Neutrophil (primary cell): Measurements from ENCODE around the gene DLEC1.
"Not testable (repeated sequence)": the region's sequence is repeated elsewhere in the genome, so short reads cannot be mapped to it uniquely, and the experiment has no call there.

ENCODE experiments used
- H3K27ac ChIP-seq: fragments of 200-600 bp; sonication (generic); 2 replicates; pipeline ENCODE4 v1.5.1; 2016; ENCODE audit warnings: mild to moderate bottlenecking, moderate library complexity
- H3K27me3 ChIP-seq: fragments of 200-600 bp; sonication (generic); 2 replicates; pipeline ENCODE4 v1.6.0; 2016; ENCODE audit warnings: mild to moderate bottlenecking
- H3K36me3 ChIP-seq: fragments of 200-600 bp; sonication (generic); 2 replicates; pipeline ENCODE4 v1.5.1; 2017
- H3K4me1 ChIP-seq, 2 experiments: fragments of 200-600 bp in 1 of 2; sonication (generic) in 1 of 2; 1 replicate in 1 of 2; 2 replicates in 1 of 2; pipeline versions ENCODE4 v1.5.1 to v1.6.1; 2013 to 2016; ENCODE audit warnings: low read depth in 1 of 2, low read length in 1 of 2, mild to moderate bottlenecking in 1 of 2, moderate library complexity in 1 of 2; ENCODE audit not compliant: control insufficient read depth in 1 of 2, insufficient read depth in 1 of 2
- H3K4me3 ChIP-seq, 2 experiments: fragments of 200-600 bp in 1 of 2; sonication (generic) in 1 of 2; 1 replicate in 1 of 2; 2 replicates in 1 of 2; pipeline ENCODE4 v1.5.1; 2013 to 2016; ENCODE audit warnings: low read depth in 1 of 2, low read length in 1 of 2, mild to moderate bottlenecking in 1 of 2, moderate library complexity in 1 of 2
- H3K9me3 ChIP-seq: fragments of 200-600 bp; sonication (generic); 2 replicates; pipeline ENCODE4 v1.5.1; 2016
- TF ChIP-seq, protein P1 (sequence below): fragments of 200-600 bp; sonication (generic); IDR thresholded peaks from 2 replicates; pipeline ENCODE4 v1.5.1; 2016; ENCODE audit warnings: antibody characterized with exemption

Gene DLEC1

DNA sequence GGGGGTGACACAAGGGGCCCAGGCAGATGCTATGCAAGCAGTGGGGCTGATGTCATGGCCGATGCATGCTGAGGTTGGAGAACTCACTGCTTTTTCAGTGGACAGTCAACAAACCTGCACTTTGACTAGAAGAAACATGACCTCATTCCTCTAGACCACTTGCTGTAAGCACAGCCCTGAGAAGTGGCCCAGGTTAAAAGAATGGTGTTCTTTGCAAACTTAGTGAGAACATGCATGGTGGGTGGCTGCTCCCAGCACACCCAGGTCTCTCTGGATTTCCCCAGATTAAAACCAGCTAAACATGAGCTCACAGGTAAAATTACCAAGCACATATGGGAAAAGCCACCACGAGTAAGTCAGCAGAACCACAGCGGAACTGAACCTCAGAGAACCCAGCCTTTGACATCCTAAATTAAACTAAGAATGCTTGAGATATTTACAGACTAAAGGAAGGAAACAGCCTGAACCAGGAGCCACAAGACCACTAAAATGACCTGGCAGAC is 15.5 kb downstream of the DLEC1 start:
- Histone ChIP-seq H3K36me3 (no peaks in the 10 kb centered on the region), H3K4me3 (no peak overlapping the region), H3K9me3 (no peaks in the 10 kb centered on the region), H3K27me3 (no peaks in the 10 kb centered on the region), H3K4me1 (no peaks in the 10 kb centered on the region), H3K27ac (no peak overlapping the region)
- TF ChIP-seq, protein P1, sequence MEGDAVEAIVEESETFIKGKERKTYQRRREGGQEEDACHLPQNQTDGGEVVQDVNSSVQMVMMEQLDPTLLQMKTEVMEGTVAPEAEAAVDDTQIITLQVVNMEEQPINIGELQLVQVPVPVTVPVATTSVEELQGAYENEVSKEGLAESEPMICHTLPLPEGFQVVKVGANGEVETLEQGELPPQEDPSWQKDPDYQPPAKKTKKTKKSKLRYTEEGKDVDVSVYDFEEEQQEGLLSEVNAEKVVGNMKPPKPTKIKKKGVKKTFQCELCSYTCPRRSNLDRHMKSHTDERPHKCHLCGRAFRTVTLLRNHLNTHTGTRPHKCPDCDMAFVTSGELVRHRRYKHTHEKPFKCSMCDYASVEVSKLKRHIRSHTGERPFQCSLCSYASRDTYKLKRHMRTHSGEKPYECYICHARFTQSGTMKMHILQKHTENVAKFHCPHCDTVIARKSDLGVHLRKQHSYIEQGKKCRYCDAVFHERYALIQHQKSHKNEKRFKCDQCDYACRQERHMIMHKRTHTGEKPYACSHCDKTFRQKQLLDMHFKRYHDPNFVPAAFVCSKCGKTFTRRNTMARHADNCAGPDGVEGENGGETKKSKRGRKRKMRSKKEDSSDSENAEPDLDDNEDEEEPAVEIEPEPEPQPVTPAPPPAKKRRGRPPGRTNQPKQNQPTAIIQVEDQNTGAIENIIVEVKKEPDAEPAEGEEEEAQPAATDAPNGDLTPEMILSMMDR = no peak

DNA sequence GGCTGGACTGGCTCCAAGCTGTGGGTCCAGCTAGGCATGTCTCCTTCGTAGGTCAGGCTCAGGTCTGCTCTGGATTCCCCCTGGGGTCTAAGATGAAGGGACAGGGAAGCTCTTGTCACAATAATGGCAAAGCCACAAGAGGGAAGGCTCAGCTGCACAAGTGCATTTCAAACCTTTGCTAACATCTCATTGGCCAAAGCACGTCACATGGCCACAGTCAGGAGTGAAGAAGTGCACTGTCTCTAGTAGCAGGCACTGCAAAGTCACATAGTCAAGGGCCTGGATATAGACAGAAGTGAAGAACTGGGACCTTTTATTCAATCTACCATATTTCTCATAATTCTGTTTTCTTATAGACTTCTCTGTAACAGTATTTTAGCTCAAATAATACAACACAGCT is 20.1 kb downstream of the DLEC1 start:
- H3K4me1 ChIP-seq = no peaks in the 10 kb centered on the region
- no peak overlapping the region for H3K4me3 ChIP-seq
- no peaks in the 10 kb centered on the region for H3K27me3 ChIP-seq
- H3K27ac ChIP-seq = no peak overlapping the region
- no peaks in the 10 kb centered on the region for H3K36me3 ChIP-seq
- TF ChIP-seq, protein P1 = no peak
- H3K9me3 ChIP-seq = no peaks in the 10 kb centered on the region

DNA sequence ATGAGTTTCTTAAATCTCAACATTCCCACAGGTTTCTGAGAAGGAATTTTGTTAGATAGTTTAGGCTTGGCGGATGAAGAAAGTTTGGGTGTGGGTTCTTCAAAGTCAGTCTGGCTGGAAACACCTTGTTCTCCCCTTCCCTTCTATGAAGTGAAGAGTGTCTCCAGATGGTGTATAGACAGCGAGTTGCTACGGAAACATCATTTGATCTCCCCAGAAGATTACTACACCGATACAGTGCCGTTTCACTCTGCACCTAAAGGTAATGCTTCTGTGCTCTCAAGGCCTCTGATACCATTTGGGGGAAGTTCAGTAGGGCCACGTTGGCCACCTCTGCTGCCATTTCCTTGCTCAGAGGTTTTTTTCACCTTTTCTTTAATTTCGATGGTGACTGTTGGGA is 20.6 kb downstream of the DLEC1 start:
- no peaks in the 10 kb centered on the region for H3K9me3 ChIP-seq
- H3K27ac ChIP-seq = no peak overlapping the region
- no peaks in the 10 kb centered on the region for H3K4me1 ChIP-seq
- no peaks in the 10 kb centered on the region for H3K36me3 ChIP-seq
- no peaks in the 10 kb centered on the region for H3K27me3 ChIP-seq
- H3K4me3 ChIP-seq = no peak overlapping the region
- TF ChIP-seq, protein P1 = no peak

DNA sequence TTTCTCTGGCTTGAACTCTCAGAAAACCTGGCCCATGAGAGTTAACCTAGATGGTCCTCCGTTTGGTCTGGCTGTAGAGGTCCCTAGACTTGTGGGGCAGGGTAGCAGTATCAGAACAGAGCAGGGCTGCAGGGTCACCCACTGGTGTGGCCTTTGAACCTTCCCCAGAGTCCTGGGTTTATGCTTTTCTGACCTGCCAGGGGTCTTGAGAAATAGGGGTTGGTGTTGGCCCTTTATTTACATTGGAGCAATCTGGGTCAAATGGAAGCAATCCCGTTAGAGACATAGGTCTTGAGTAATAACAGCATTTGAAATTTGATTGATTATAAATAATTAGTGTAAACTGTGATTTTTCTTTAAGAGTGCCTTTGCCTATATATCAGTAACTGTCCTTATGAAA is 23.8 kb downstream of the DLEC1 start:
- Histone ChIP-seq H3K9me3 (no peaks in the 10 kb centered on the region), H3K4me3 (no peak overlapping the region), H3K27ac (no peak overlapping the region), H3K27me3 (no peaks in the 10 kb centered on the region), H3K36me3 (no peaks in the 10 kb centered on the region), H3K4me1 (peaks cover 5 to 9% of the 10 kb centered on the region in 2 experiments)
- TF ChIP-seq, protein P1 = no peak

DNA sequence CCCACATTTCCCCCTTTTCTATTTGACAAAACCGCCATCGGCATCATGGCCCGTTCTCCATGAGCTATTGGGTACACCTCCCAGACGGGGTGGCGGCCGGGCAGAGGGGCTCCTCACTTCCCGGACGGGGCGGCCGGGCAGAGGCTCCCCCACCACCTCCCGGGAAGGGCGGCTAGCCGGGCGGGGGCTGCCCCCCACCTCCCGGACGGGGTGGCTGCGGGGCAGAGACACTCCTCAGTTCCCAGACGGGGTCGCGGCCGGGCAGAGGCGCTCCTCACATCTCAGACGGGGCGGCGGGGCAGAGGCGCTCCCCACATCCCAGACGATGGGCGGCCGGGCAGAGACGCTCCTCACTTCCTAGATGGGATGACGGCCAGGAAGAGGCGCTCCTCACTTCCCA is 25.4 kb downstream of the DLEC1 start:
- H3K4me3 ChIP-seq, H3K27ac ChIP-seq, H3K36me3 ChIP-seq, H3K27me3 ChIP-seq, H3K9me3 ChIP-seq: not testable (repeated sequence)
- H3K4me1 ChIP-seq = peaks cover 13 to 20% of the 10 kb centered on the region in 2 experiments

DNA sequence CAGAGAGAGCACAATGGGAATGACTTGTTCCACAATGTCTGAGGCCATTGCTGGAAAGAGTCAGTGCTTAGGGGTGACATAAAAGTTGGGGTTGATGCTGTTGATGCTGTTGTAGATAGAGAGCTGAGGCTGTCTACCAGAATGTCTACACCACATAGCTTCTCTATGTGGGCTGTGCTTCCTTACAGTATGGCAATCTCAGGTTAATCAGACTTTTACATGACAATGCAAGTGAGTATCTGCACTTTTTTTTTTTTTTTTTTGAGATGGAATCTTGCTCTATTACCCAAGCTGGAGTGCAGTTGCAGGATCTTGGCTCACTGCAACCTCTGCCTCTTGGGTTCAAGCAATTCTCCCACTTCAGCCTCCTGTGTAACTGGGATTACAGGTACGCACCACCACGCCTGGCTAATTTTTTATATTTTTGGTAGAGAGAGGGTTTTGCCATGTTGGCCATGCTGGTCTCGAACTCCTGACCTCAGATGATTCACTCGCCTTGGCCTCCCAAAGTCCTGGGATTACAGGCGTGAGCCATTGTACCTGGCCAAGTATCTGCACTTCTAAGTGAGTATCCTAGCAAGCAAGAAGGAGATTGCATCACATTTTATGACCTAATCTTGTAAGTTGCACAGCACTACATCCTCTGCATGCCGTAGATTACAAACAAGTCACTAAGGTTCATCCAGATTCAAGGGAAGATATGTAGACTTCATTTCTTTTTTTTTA is 28.7 kb downstream of the DLEC1 start:
- H3K27ac ChIP-seq = peak overlapping the region; percentile 54

More for the DNA sequence above, 28.7 kb downstream of the DLEC1 start:
- TF ChIP-seq, protein P1 = no peak
- H3K27me3 ChIP-seq = no peaks in the 10 kb centered on the region
- no peak overlapping the region for H3K4me3 ChIP-seq
- H3K36me3 ChIP-seq = no peaks in the 10 kb centered on the region
- no peaks in the 10 kb centered on the region for H3K9me3 ChIP-seq
- H3K4me1 ChIP-seq = peaks cover 13 to 20% of the 10 kb centered on the region in 2 experiments
